ENCODE results near the gene CD9. TPM values are rescaled to one million over a fixed set of nuclear protein-coding genes. Genes with fewer than 3 reads are reported as not detected.

Gene CD9
- total and polyA plus RNA-seq, 2 donors: 215 to 554 TPM

- Histone ChIP-seq H3K4me1 (ENCODE audit: insufficient read depth) (no peaks in the 10 kb centered on the region), H3K4me3 (ENCODE audit: low read depth, low read length) (no peak overlapping the region), H3K27ac (ENCODE audit: low read depth) (no peak overlapping the region), H3K36me3 (ENCODE audit: insufficient read depth) (no peaks in the 10 kb centered on the region)
- WGBS: 68% methylated on average over 12 of the region's 12 CpGs
- no peak for DNase-seq (ENCODE audit: extremely low spot score)
Measured at GRCh38 chr12:6266971-6267721, 66.9 kb downstream of the CD9 start.

DNA sequence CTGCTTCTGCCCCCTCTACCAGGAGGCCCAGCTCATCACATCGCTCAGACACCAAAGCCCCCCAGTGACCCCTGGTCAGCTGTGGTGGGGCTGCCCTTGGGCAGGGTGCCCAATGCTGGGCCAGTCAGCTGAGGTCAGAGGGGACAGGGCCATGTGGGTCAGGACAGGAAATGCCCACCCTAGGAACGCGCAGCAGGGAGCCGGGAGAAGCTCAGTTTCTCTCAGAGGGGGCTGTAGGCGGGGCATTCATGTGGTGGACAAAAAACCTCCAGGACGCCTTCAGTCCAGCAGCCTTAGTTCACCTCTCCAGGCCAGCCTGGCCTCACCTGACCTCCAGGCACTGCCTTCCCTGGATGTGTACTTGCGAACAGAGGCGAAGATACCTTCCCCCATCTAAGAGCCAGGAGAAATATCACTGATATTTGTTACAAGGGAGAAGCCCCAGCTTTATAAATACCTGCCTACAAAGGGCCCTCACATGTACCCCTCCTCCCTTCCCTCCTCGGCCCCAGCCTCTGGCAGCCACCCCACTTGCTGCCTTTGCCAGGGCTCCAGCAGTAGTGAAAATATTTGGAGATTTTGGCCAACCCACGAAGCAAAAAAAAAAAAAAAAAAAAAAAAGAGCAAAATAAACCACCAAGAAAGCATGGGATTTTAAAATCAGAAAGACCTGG lies 68.4 kb downstream of the CD9 start:
- no peak overlapping the region for H3K27ac ChIP-seq (ENCODE audit: low read depth)
- no peaks in the 10 kb centered on the region for H3K36me3 ChIP-seq (ENCODE audit: insufficient read depth)
- H3K4me3 ChIP-seq (ENCODE audit: low read depth, low read length): no peak overlapping the region
- no peak for DNase-seq (ENCODE audit: extremely low spot score)
- WGBS: 68% methylated on average over 10 of the region's 10 CpGs
- H3K4me1 ChIP-seq (ENCODE audit: insufficient read depth): peaks cover 2% of the 10 kb centered on the region

- no peak overlapping the region for H3K27ac ChIP-seq (ENCODE audit: low read depth)
- DNase-seq (ENCODE audit: extremely low spot score): no peak
- no peaks in the 10 kb centered on the region for H3K36me3 ChIP-seq (ENCODE audit: insufficient read depth)
- H3K4me1 ChIP-seq (ENCODE audit: insufficient read depth): peaks cover 2% of the 10 kb centered on the region
- WGBS: 97% methylated on average over 16 of the region's 16 CpGs
- no peak overlapping the region for H3K4me3 ChIP-seq (ENCODE audit: low read depth, low read length)
Measured at GRCh38 chr12:6269986-6270385, 69.8 kb downstream of the CD9 start.

DNA sequence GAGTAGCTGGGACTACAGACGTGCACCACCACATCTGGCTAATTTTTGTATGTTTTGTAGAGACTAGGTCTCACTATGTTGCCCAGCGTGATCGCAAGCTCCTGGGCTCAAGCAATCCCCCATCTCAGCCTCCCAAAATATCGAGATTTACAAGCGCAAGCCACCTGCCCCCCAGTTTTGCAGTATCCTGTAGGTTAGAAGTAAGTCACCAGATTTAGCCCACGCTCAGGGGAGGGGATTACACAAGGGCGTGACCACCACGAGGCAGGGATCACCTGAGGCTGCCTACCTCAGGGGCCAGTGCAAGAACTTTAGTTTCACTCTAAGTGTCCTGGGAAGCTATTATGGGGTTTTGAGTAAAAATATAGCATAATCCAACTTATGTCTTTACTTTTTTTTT lies 71.1 kb downstream of the CD9 start:
- DNase-seq (ENCODE audit: extremely low spot score): no peak
- peaks cover 2% of the 10 kb centered on the region for H3K4me1 ChIP-seq (ENCODE audit: insufficient read depth)
- no peak overlapping the region for H3K27ac ChIP-seq (ENCODE audit: low read depth)
- H3K4me3 ChIP-seq (ENCODE audit: low read depth, low read length): no peak overlapping the region
- H3K36me3 ChIP-seq (ENCODE audit: insufficient read depth): no peaks in the 10 kb centered on the region
- 95% methylated on average over 8 of the region's 8 CpGs for WGBS

DNA sequence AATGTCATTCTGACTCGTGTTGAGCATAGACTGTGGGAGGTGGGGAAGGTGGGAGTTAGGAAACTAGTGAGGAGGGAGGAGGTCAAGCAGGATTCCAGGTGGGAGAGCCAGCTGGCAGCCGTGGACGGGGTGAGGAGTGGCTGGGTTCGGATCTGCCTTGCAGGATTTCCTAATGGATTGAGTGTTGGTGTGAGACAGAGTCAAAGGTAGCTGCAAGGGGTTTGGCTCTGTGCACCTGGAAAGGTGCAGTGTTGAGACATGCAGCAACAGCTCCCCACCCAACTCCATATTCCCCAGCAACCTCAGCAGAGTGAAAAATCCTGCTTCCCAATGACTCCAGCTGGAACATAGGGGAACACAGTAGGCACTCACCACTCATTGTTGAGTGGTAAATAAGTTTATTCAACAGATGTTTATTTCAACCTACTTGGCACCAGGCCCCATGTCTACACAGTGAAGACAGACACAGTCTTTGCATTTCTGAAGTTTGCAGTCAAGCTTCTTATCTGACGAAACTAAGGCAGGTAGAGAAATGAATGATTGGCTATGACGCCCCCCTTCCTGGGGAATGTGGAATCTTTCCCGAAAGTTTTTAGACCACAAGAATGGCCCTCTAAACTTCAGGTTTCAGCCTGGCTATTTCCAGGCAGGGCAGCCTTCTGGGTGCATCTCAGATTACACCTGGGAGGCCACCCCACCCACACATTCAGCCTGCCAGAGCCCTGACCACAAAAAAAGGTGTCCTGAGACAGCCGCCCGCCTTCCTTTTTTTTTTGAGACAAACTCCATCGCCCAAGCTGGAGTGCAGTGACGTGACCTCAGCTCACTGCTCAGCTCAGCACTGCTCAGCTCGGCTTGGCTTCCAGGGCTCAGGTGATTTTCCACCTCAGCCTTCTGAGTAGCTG lies 72.4 kb downstream of the CD9 start:
- no peak for DNase-seq (ENCODE audit: extremely low spot score)
- 77% methylated on average over 12 of the region's 12 CpGs for WGBS
- Histone ChIP-seq H3K27ac (ENCODE audit: low read depth) (peak overlapping the region; percentile 54), H3K4me3 (ENCODE audit: low read depth, low read length) (no peak overlapping the region), H3K4me1 (ENCODE audit: insufficient read depth) (peaks cover 2% of the 10 kb centered on the region), H3K36me3 (ENCODE audit: insufficient read depth) (no peaks in the 10 kb centered on the region)

GRCh38 chr12:6273205-6273540 lies 73.0 kb downstream of the CD9 start:
- 79% methylated on average over 4 of the region's 4 CpGs for WGBS
- no peaks in the 10 kb centered on the region for H3K36me3 ChIP-seq (ENCODE audit: insufficient read depth)
- no peak overlapping the region for H3K4me3 ChIP-seq (ENCODE audit: low read depth, low read length)
- peaks cover 2% of the 10 kb centered on the region for H3K4me1 ChIP-seq (ENCODE audit: insufficient read depth)
- DNase-seq (ENCODE audit: extremely low spot score): no peak
- H3K27ac ChIP-seq (ENCODE audit: low read depth): no peak overlapping the region

GRCh38 chr12:6273541-6274230 lies 73.5 kb downstream of the CD9 start:
- Histone ChIP-seq H3K27ac (ENCODE audit: low read depth) (no peak overlapping the region), H3K4me1 (ENCODE audit: insufficient read depth) (peaks cover 2% of the 10 kb centered on the region), H3K4me3 (ENCODE audit: low read depth, low read length) (no peak overlapping the region), H3K36me3 (ENCODE audit: insufficient read depth) (no peaks in the 10 kb centered on the region)
- DNase-seq (ENCODE audit: extremely low spot score): no peak
- 70% methylated on average over 9 of the region's 9 CpGs for WGBS

DNA sequence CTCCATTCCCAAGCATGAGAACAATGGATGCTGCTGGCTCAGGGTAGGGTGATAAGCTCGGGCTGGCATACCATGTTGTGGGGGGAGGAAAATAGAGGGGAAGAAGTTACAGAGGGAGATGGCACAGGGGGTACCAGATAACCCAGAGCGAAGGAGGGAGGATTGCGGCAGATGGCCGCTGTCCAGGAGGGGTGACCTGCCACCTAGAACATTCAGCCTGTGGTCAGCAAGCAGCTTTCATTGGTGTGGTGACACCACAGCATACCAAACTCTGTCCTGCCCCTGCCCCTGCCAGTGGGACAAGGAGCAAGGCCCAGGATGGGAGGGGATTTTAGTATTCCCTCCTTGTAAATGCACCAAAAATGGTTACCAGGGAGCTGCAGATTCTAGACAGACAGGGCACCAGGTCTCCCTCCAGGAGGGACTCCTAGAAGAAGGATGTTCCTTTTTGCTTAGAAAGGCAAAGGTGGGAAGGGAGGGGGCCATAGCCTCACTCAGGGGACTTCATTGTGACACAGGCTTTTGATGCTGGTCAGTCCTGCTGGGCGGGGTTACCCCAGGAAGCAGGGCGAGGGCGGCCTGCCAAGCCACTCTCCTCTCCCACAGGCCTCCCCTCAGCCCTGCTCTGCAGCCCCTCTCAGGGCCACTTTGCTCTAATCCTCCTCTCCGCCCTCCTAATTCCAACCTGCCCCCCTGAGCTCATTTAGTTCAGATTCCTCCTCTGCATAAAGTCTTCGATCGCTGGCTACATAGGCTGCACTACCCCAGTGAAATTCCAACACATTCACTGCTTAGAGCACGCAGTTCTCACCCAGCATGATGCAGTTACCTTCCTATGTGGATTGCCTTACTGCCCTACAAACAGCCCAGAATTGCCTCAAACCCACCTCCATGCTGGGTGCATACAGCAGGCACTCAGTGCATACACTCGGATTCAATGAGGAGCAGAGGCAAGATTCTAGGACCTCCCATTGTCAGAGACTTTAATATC lies 74.3 kb downstream of the CD9 start:
- 74% methylated on average over 12 of the region's 12 CpGs for WGBS
- H3K4me3 ChIP-seq (ENCODE audit: low read depth, low read length): no peak overlapping the region
- H3K36me3 ChIP-seq (ENCODE audit: insufficient read depth): no peaks in the 10 kb centered on the region
- peaks cover 4% of the 10 kb centered on the region for H3K4me1 ChIP-seq (ENCODE audit: insufficient read depth)
- DNase-seq (ENCODE audit: extremely low spot score): no peak
- peak overlapping the region; percentile 44 for H3K27ac ChIP-seq (ENCODE audit: low read depth)

GRCh38 chr12:6275928-6276887 lies 76.0 kb downstream of the CD9 start:
- no peak overlapping the region for H3K4me3 ChIP-seq (ENCODE audit: low read depth, low read length)
- peaks cover 4% of the 10 kb centered on the region for H3K4me1 ChIP-seq (ENCODE audit: insufficient read depth)
- no peaks in the 10 kb centered on the region for H3K36me3 ChIP-seq (ENCODE audit: insufficient read depth)
- no peak overlapping the region for H3K27ac ChIP-seq (ENCODE audit: low read depth)
- no peak for DNase-seq (ENCODE audit: extremely low spot score)
- 75% methylated on average over 16 of the region's 16 CpGs for WGBS

GRCh38 chr12:6276956-6277620 lies 76.9 kb downstream of the CD9 start:
- 70% methylated on average over 7 of the region's 7 CpGs for WGBS
- H3K36me3 ChIP-seq (ENCODE audit: insufficient read depth): no peaks in the 10 kb centered on the region
- no peak for DNase-seq (ENCODE audit: extremely low spot score)
- no peak overlapping the region for H3K4me3 ChIP-seq (ENCODE audit: low read depth, low read length)
- H3K4me1 ChIP-seq (ENCODE audit: insufficient read depth): peaks cover 4% of the 10 kb centered on the region
- H3K27ac ChIP-seq (ENCODE audit: low read depth): no peak overlapping the region

- Histone ChIP-seq H3K4me3 (ENCODE audit: low read depth, low read length) (peak overlapping the region; percentile 40), H3K36me3 (ENCODE audit: insufficient read depth) (no peaks in the 10 kb centered on the region), H3K27ac (ENCODE audit: low read depth) (peak overlapping the region; percentile 95), H3K4me1 (ENCODE audit: insufficient read depth) (peaks cover 1% of the 10 kb centered on the region)
- WGBS: 46% methylated on average over 15 of the region's 15 CpGs
- DNase-seq (ENCODE audit: extremely low spot score): no peak
Measured at GRCh38 chr12:6277982-6278438, 77.8 kb downstream of the CD9 start.
